HFF-Myc (cell line): Measurements from ENCODE around the gene GRN.
A peak's percentile ranks its signal among the peaks of the same experiment; 100 is the strongest.

ENCODE experiments used
- DNase-seq: peaks from one replicate; pipeline ENCODE4 v3.0.0-alpha.2; 2011; ENCODE audit warnings: low read depth; ENCODE audit errors: extremely low read depth
- H3K4me3 ChIP-seq: replicated peaks from 2 replicates; pipeline ENCODE4 v1.5.1; 2011; ENCODE audit warnings: low read depth, mild to moderate bottlenecking, control low read depth, low read length
- CTCF ChIP-seq: IDR thresholded peaks from 2 replicates; pipeline ENCODE4 v1.5.1; 2012; ENCODE audit warnings: mild to moderate bottlenecking, low read depth, low read length, control low read depth; ENCODE audit errors: missing control alignments

Gene GRN

DNA sequence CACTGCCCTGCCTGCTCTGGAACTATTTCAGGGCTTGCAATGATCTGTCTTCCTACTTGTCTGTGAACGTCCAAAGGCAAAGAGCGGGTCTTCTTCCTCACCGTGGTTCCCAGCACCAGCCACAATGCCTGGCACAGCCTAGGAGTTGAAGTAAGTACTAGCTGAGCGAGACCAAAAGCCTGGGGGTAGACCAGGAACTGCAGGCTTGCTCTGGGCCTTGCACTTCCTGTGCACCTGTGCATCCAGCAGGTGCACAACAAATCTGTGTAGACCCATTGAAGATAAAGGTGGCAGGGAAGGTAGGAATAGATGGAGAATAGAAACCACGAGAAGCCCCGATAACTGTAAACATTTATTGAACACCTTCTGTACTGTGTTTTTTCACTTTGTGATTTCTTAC lies 13.9 kb downstream of the GRN start:
- no peak overlapping the region for H3K4me3 ChIP-seq
- TF ChIP-seq CTCF = no peak
- no peak for DNase-seq

DNA sequence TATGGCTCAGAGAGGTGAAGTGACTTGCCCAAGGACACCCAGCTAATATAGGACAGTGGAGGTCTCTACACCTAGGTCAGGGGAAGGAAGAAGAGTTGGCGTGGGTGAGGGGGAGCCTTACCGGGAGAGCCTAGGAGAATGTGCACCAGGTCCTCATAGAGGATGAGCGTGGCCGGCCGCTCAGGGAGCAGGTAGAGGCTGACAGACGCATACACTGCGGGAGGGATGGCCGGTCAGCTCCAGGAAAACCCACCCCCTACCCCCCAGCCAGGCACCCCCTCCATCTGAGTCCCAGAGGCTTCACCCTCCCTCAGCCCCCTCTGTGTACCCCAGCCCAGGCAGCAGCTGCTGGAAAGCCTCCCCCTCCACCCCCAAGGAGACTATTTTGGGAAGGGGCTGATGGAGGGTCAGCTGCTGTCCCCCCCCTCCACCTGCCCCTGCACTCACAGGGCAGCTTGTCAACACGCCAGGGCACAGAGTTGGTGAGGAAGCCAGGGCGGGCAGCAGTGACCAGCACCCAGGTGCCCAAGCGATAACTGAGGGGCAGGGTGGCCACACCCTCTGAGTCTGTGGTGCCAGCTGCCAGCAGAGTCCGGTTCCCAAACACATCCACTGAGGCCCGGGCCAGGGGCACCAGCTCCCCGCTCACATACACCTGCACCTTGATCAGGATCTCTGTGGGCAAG lies 14.5 kb downstream of the GRN start:
- no peak for TF ChIP-seq CTCF
- H3K4me3 ChIP-seq = no peak overlapping the region
- no peak for DNase-seq

DNA sequence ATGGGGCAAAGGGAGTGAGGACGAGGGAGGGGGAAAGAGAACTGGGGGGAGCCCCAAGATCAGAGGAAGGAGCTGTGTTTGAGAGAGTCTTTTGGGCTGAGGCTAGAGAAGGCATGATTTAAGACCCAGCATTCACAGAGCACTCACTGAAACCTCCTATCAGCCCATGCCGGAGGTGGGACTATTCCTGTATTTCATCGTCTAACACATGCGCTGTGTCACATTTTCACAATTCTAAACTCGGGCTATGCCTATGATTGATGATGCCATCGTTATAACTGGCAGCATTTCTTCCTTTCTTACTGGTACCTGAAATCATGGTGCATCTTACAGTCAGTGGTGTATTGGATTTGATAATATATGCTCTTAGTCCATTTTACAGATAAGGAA lies 15.0 kb downstream of the GRN start:
- H3K4me3 ChIP-seq = no peak overlapping the region
- TF ChIP-seq CTCF = no peak
- DNase-seq = no peak

GRCh38 chr17:44360826-44361225 lies 15.7 kb downstream of the GRN start:
- no peak for DNase-seq
- H3K4me3 ChIP-seq = no peak overlapping the region
- TF ChIP-seq CTCF = no peak

DNA sequence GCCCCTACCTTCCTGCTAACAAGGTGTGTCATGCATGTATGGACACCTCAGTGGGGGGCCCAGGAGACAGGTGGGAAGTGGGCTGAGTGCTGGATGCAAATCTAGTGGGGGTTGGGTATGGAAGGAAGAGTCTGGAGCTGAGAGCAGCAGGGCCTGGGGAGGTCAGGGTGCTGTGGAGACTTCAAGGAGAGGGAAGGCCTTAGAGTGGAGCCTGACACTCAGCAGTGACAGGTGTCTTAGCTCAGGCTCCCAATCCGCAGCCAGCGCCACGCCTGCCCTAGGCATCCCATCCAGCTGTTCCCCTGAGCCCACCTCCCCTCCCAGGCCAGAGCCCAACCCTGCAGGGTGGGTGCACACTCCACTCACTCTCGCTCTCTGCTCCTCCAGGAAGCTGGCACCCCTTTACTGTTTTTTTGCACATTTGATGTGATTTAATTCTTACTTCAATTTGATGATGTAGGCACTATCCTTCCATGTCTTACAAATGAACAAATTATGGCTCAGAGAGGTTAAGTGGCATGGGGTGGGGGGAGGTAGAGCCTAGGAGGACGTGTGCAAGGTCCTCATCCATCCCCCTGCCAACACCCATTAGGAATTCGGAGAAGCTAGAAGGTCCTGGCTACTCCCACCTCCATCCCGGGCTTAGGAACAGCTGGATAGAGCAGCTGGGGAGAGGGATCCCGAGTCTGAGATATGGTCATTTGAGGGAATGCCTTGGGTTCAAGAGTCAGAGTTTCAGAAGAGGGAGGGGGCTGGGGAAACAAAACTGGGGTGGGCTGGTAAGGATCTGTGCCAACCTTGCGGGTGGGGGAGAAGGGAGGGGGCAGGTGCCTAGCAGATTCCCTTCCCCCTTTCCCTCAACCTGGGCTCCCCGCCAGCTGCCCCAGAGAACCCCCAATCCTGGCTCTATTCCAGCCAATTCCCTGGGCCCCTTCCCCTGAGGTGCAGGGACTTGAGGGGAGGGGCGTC lies 16.5 kb downstream of the GRN start:
- H3K4me3 ChIP-seq = no peak overlapping the region
- DNase-seq = no peak
- TF ChIP-seq CTCF = no peak

DNA sequence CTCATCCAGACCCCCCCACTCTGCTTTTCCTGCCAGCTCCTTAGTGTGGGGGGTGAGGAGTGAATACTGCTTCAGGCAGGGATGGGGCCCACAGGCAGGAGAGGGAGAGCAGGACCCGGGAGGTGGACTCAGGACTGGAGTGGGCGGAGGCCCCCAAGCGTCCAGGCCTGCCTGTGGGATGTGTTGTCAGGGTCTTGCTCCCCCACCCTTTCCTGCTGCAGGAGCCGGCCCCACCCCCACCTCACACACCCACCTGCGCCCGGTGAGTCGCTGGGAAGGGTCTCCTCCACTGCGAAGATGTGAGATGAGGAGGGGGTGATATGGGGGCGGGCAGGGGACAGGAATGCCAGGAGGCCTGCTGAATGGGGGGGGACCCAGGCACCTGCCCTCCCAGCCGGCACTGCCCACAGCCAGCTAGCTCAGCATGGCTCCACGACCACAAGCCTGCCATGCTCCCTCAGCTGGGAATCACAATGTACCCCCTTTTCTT lies 17.4 kb downstream of the GRN start:
- no peak for DNase-seq
- H3K4me3 ChIP-seq = peak overlapping the region; percentile 61
- no peak for TF ChIP-seq CTCF
